DND-41 (cell line): ENCODE measurements around the gene SLC25A43.

ENCODE experiments used
- CTCF ChIP-seq: IDR thresholded peaks from 2 replicates; pipeline ENCODE4 v1.5.1; 2012; ENCODE audit warnings: borderline replicate concordance, low read length, moderate library complexity, mild to moderate bottlenecking; ENCODE audit not compliant: poor library complexity, severe bottlenecking; ENCODE audit errors: extremely low read depth
- EZH2 ChIP-seq: IDR thresholded peaks from 3 replicates; pipeline ENCODE4 v1.6.1; 2012; ENCODE audit warnings: borderline replicate concordance, low read depth, mild to moderate bottlenecking, moderate library complexity, low read length, inconsistent platforms; ENCODE audit not compliant: severe bottlenecking

GRCh38 chrX:119453202-119453601 lies 54.1 kb downstream of the SLC25A43 start:
- TF ChIP-seq CTCF (no peak), EZH2 (no peak)
